BLaER1 treated with 17β-estradiol and CSF1 and Interleukin-3, amounts not matched to agents 10 nM and 100 nM (cell line): ENCODE measurements around the gene WDR70.

Source experiments
- H3K27ac ChIP-seq, 11 experiments: shearing (Covaris generic); formaldehyde crosslinking; 2 replicates each; pipeline ENCODE4 v1.8.1; 2022
- H3K27me3 ChIP-seq, 11 experiments: shearing (Covaris generic); formaldehyde crosslinking; 2 replicates each; pipeline ENCODE4 v1.8.1; 2022
- H3K36me3 ChIP-seq, 11 experiments: shearing (Covaris generic); formaldehyde crosslinking; 2 replicates each; pipeline ENCODE4 v1.8.1; 2022
- H3K4me1 ChIP-seq, 10 experiments: shearing (Covaris generic); formaldehyde crosslinking; 2 replicates each; pipeline ENCODE4 v1.8.1; 2022
- H3K4me2 ChIP-seq, 11 experiments: shearing (Covaris generic); formaldehyde crosslinking; 2 replicates each; pipeline ENCODE4 v1.8.1; 2022
- H3K4me3 ChIP-seq, 10 experiments: shearing (Covaris generic); formaldehyde crosslinking; 2 replicates each; pipeline ENCODE4 v1.8.1; 2022
- H3K9ac ChIP-seq, 11 experiments: shearing (Covaris generic); formaldehyde crosslinking; 2 replicates each; pipeline ENCODE4 v1.8.1; 2022
- H3K9me3 ChIP-seq, 11 experiments: shearing (Covaris generic); formaldehyde crosslinking; replicated peaks in 1 of 11; 2 replicates each; pipeline ENCODE4 v1.8.1; 2022
- H4K20me1 ChIP-seq, 11 experiments: shearing (Covaris generic); formaldehyde crosslinking; 2 replicates each; pipeline ENCODE4 v1.8.1; 2022
- Cebpa-rat ChIP-seq, 11 experiments: shearing (Covaris generic); IDR thresholded peaks; 2 replicates each; pipeline ENCODE4 v1.8.1; 2022

WDR70 gene

GRCh38 chr5:37568018-37568753 is 189.1 kb downstream of the WDR70 start:
- H3K4me2 ChIP-seq: no peak overlapping the region

GRCh38 chr5:37568893-37569292 is 189.8 kb downstream of the WDR70 start:
- no peaks in the 10 kb centered on the region for H3K27me3 ChIP-seq
- H3K4me2 ChIP-seq: no peak overlapping the region
- no peak overlapping the region for H3K4me3 ChIP-seq
- H3K9me3 ChIP-seq: peaks cover 0 to 7% (median 4%) of the 10 kb centered on the region in 11 experiments; a peak in 10 of 22 replicates
- no peaks in the 10 kb centered on the region for H4K20me1 ChIP-seq
- TF ChIP-seq Cebpa-rat (IDR thresholded peaks at IDR 0.05): no peak
- no peak overlapping the region for H3K27ac ChIP-seq
- no peaks in the 10 kb centered on the region for H3K4me1 ChIP-seq
- peaks cover 0 to 22% (median 3%) of the 10 kb centered on the region in 11 experiments; a peak in 9 of 22 replicates for H3K36me3 ChIP-seq
- no peak overlapping the region for H3K9ac ChIP-seq

More at GRCh38 chr5:37568018-37568753, 189.1 kb downstream of the WDR70 start:
- H3K9me3 ChIP-seq: peaks cover 0 to 4% (median 0%) of the 10 kb centered on the region in 11 experiments; a peak in 1 of 22 replicates
- no peak overlapping the region for H3K27ac ChIP-seq
- TF ChIP-seq Cebpa-rat (IDR thresholded peaks at IDR 0.05): no peak
- H3K4me3 ChIP-seq: no peak overlapping the region
- H3K4me1 ChIP-seq: no peaks in the 10 kb centered on the region
- no peaks in the 10 kb centered on the region for H4K20me1 ChIP-seq
- H3K27me3 ChIP-seq: no peaks in the 10 kb centered on the region
- H3K9ac ChIP-seq: no peak overlapping the region
- H3K36me3 ChIP-seq: peaks cover 0 to 19% (median 0%) of the 10 kb centered on the region in 11 experiments; a peak in 2 of 22 replicates

GRCh38 chr5:37569466-37569865 is 190.3 kb downstream of the WDR70 start:
- Histone ChIP-seq H3K27ac (no peak overlapping the region), H3K9me3 (peaks cover 0 to 12% (median 9%) of the 10 kb centered on the region in 11 experiments; a peak in 15 of 22 replicates), H3K36me3 (peaks cover 0 to 28% (median 8%) of the 10 kb centered on the region in 11 experiments; a peak in 11 of 22 replicates), H4K20me1 (no peaks in the 10 kb centered on the region), H3K27me3 (no peaks in the 10 kb centered on the region), H3K4me1 (no peaks in the 10 kb centered on the region), H3K4me3 (no peak overlapping the region), H3K9ac (no peak overlapping the region), H3K4me2 (no peak overlapping the region)
- TF ChIP-seq Cebpa-rat (IDR thresholded peaks at IDR 0.05): no peak

- TF ChIP-seq Cebpa-rat (IDR thresholded peaks at IDR 0.05): no peak
- Histone ChIP-seq H3K4me3 (no peak overlapping the region), H3K4me1 (peaks cover 0 to 6% (median 4%) of the 10 kb centered on the region in 10 experiments; a peak in 14 of 20 replicates), H3K27ac (no peak overlapping the region), H3K9ac (no peak overlapping the region), H3K9me3 (peaks cover 0 to 23% (median 16%) of the 10 kb centered on the region in 11 experiments; a peak in 16 of 22 replicates), H4K20me1 (no peaks in the 10 kb centered on the region), H3K36me3 (peaks cover 0 to 29% (median 10%) of the 10 kb centered on the region in 11 experiments; a peak in 12 of 22 replicates), H3K27me3 (no peaks in the 10 kb centered on the region), H3K4me2 (no peak overlapping the region)
Measured at GRCh38 chr5:37570597-37570996, 191.5 kb downstream of the WDR70 start.

GRCh38 chr5:37571985-37572384 is 192.9 kb downstream of the WDR70 start:
- Histone ChIP-seq H3K9me3 (peaks cover 0 to 25% (median 17%) of the 10 kb centered on the region in 11 experiments; a peak in 16 of 22 replicates), H3K36me3 (peaks cover 0 to 29% (median 10%) of the 10 kb centered on the region in 11 experiments; a peak in 12 of 22 replicates), H3K27me3 (no peaks in the 10 kb centered on the region), H3K4me1 (peaks cover 7 to 17% (median 16%) of the 10 kb centered on the region in 10 experiments), H4K20me1 (no peaks in the 10 kb centered on the region), H3K4me2 (no peak overlapping the region), H3K4me3 (no peak overlapping the region), H3K9ac (no peak overlapping the region), H3K27ac (no peak overlapping the region)
- no peak for TF ChIP-seq Cebpa-rat (IDR thresholded peaks at IDR 0.05)

GRCh38 chr5:37575541-37576489 is 196.7 kb downstream of the WDR70 start:
- Histone ChIP-seq H3K4me2 (peak overlapping the region; percentile 5 to 57 (median 34); a peak in 15 of 22 replicates), H3K4me3 (no peak overlapping the region), H3K36me3 (peaks cover 0 to 25% (median 9%) of the 10 kb centered on the region in 11 experiments; a peak in 12 of 22 replicates), H3K27me3 (no peaks in the 10 kb centered on the region), H3K9ac (no peak overlapping the region), H3K4me1 (peaks cover 7 to 26% (median 22%) of the 10 kb centered on the region in 10 experiments), H4K20me1 (no peaks in the 10 kb centered on the region; a peak in 2 of 22 replicates), H3K27ac (no peak overlapping the region; a peak in 1 of 22 replicates), H3K9me3 (peaks cover 0 to 25% (median 17%) of the 10 kb centered on the region in 11 experiments; a peak in 16 of 22 replicates)
- TF ChIP-seq Cebpa-rat (IDR thresholded peaks at IDR 0.05): no peak

GRCh38 chr5:37576552-37576951 is 197.4 kb downstream of the WDR70 start:
- peak overlapping the region in 10 of 11 experiments; percentile 17 to 57 (median 42); a peak in 16 of 22 replicates for H3K4me2 ChIP-seq
- TF ChIP-seq Cebpa-rat (IDR thresholded peaks at IDR 0.05): no peak
- no peak overlapping the region for H3K27ac ChIP-seq
- H3K9ac ChIP-seq: no peak overlapping the region
- peaks cover 7 to 26% (median 22%) of the 10 kb centered on the region in 10 experiments for H3K4me1 ChIP-seq
- H3K27me3 ChIP-seq: no peaks in the 10 kb centered on the region
- peaks cover 0 to 25% (median 9%) of the 10 kb centered on the region in 11 experiments; a peak in 12 of 22 replicates for H3K36me3 ChIP-seq
- peaks cover 0 to 25% (median 17%) of the 10 kb centered on the region in 11 experiments; a peak in 16 of 22 replicates for H3K9me3 ChIP-seq
- H4K20me1 ChIP-seq: no peaks in the 10 kb centered on the region; a peak in 2 of 22 replicates
- H3K4me3 ChIP-seq: no peak overlapping the region

- Histone ChIP-seq H3K27ac (no peak overlapping the region), H4K20me1 (no peaks in the 10 kb centered on the region; a peak in 3 of 22 replicates), H3K9ac (no peak overlapping the region), H3K9me3 (peaks cover 0 to 21% (median 17%) of the 10 kb centered on the region in 11 experiments; a peak in 16 of 22 replicates), H3K4me2 (no peak overlapping the region), H3K36me3 (peaks cover 0 to 16% (median 9%) of the 10 kb centered on the region in 11 experiments; a peak in 11 of 22 replicates), H3K4me1 (peaks cover 7 to 26% (median 22%) of the 10 kb centered on the region in 10 experiments), H3K27me3 (no peaks in the 10 kb centered on the region), H3K4me3 (no peak overlapping the region)
- TF ChIP-seq Cebpa-rat (IDR thresholded peaks at IDR 0.05): no peak
Measured at GRCh38 chr5:37578176-37578575, 199.1 kb downstream of the WDR70 start.
